Stimulated activated CD4-positive, alpha-beta T cell treated with anti-CD3 and anti-CD28 coated beads, Interleukin-12 subunit alpha, Interleukin-12 subunit beta, amount 100 ng/mL, for 48 hours (primary cell): Measurements from ENCODE around the gene MED15.
A peak's percentile ranks its signal among the peaks of the same experiment; 100 is the strongest.
"Not testable (repeated sequence)": the region's sequence is repeated elsewhere in the genome, so short reads cannot be mapped to it uniquely, and the experiment has no call there.

ENCODE experiments used
- DNase-seq, 3 donors: peaks; one replicate each; pipeline ENCODE4 v3.0.0-alpha.2; 2020; ENCODE audit warnings: low read depth in 2 of 3, low spot score in 1 of 3

Gene MED15, protein sequence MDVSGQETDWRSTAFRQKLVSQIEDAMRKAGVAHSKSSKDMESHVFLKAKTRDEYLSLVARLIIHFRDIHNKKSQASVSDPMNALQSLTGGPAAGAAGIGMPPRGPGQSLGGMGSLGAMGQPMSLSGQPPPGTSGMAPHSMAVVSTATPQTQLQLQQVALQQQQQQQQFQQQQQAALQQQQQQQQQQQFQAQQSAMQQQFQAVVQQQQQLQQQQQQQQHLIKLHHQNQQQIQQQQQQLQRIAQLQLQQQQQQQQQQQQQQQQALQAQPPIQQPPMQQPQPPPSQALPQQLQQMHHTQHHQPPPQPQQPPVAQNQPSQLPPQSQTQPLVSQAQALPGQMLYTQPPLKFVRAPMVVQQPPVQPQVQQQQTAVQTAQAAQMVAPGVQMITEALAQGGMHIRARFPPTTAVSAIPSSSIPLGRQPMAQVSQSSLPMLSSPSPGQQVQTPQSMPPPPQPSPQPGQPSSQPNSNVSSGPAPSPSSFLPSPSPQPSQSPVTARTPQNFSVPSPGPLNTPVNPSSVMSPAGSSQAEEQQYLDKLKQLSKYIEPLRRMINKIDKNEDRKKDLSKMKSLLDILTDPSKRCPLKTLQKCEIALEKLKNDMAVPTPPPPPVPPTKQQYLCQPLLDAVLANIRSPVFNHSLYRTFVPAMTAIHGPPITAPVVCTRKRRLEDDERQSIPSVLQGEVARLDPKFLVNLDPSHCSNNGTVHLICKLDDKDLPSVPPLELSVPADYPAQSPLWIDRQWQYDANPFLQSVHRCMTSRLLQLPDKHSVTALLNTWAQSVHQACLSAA

DNA sequence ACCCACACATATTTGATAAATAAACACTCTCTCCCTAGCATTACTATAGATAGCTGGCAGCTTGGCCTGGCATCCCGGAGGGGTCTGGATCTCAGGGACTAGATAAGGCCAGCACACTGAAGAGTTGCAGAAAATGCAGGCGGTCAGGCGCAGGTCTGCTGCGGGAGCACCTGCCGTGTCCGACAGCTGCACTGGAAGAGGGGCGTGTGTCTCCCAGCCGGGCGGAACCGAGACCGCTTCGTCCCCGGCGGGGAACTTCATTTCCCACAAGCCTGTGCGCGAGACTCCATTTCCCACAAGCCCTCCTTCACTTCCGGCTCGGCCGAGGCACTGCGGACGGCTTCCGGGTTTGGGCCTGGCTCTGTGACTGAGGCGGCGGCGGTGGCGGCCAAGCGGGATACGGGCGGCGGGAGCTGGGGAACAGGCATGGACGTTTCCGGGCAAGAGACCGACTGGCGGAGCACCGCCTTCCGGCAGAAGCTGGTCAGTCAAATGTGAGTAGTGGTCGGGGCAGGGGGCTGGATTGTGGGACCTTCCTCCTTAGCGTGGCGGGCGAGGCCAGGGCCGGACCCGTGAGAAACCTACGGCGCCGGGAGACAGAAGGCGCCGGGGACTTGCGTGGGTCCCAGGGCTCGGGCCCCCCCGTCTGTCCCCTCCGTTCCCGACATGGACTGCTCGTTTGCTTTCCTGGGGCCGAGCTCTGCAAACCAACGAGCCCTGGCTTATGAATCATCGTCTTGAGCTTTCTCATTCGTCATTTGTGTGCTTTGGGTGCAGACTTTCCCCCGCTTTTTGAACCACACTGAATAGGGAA, at the start of gene MED15:
MED15 (plus strand) TSS at position 358 of the 814 bp plus-strand sequence; CDS start at position 427, 69 bp downstream.
- peak; percentile 84 to 88 (median 84) for DNase-seq

DNA sequence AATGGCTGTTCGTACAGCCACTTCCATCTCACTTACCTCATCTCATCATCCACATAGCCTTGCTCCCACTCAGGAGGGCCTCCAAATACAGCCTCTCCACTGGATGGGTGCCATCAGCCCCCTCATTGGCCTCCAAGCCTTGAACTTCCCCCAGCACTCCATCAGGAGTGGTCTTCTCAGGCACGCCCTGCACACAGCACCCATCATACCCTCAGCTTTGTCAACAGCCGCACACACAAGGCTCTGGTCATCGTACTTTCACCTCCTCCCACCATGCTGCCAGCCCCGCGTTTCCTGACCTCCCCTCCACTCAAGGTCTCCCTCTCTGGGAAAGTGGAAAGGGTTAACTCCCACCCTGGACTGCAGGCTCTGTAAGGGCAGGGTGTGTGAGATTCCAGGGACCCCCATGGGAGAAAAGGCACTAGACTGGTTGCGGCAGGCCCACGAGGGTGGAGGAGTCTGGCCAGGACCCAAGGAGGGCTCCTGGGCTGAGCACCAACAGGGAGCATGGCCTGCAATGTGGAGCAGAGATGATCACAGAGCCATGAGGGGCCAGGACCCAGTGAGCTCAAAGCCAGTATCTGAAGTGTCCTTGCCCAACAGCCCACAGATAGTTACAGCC, 48.8 kb upstream of the MED15 start:
- DNase-seq: no peak

DNA sequence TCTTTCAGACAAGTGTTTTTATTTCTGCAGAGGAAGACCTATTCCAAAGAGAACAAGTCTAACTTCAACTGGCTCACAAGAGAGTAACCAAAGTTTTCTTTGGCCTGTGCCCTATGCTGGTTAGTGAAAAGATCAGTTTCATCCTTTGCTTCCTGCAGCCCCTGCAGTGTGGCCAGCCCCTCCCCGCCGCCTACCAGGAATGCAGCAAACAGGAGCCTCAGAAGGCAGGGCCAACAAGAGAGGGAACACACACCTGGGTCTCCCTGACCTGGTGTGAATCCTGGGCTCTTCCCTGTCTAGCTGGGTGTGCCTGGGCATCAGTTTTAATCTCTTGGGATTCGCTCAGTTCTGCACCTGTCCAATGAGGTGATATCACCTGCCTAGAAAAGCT, 48.3 kb upstream of the MED15 start:
- DNase-seq: no peak

DNA sequence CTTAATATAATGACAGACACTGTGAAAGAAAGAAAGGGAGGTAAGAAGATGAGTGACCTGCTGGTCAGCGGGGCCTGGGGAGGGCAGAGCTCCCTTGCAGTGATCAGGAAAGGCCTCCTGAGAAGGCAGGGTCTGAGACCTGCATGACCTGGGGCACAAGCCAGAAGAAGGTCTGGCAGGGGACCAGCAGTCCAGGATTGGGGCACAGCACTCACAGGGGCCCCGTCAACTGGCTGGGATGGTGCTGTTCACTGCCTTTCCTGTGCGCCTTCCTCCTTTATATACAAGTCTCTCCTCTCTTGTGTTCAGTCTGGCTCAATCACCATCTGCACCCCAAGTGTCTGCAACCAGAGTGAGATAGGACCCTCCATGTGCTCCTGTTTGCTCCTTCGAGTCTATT, 47.5 kb upstream of the MED15 start:
- no peak for DNase-seq

DNA sequence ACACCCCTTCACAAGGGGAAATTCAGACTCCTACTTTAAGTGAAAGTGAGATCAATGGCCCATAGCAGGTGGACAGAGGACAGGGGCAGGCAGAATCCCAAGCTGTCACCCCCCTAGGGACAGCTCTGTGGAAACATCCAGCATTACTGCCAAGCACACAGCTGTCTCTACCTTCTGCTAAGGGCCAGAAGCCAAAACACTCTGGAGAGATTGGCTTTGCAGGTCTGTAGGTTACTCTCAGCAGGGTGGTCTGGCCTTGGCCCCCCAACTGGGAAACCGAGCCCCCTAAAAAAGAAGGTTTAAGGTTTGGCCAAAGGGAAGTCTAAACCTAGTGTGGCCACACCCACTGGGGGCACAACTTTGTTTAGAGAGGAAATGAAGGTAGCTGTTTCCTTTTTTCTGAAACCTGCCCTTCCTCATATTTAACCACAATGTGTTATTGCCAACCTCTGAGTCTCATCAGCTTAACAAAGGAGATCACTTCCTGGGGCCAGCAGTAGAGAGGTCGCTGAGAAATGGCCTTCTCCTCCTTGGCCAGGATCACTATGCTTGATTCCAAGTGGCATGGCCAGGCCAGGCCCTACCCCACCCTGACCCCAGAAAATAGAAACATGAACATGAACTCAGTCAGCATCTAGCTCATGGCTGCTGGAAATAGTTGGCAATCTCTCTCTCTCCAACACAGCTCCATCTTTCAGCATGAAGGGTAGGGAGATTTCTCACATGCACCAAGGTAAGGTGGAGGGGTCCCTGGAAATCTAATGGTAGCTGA, 43.9 kb upstream of the MED15 start:
- no peak for DNase-seq

DNA sequence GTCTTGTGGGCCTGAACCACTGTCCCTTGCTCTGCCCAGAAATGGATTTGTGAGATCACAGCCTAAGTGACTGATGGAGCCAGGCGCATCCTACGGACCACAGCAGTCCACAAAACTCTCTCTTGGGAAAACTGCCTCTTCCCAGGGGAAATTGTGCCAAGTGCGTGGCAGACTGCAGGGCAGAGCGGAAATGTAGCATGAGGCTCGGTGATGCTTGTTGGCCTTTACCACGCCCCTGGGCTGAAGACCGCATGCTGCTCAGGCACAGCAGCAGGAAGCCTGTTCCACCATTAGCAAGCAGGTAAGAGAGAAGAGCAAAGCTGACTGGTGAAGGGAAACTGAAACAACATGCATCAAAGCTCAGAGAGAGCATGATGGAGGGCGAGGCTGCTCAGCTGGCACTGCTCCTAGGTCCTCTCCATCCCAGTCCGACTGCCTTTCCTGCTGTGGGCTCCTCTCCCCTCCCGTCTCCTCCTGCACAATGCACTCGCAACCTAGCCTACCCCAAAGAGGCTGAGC, 43.3 kb upstream of the MED15 start:
- peak in 2 of 3 donors; percentile 38 for DNase-seq

DNA sequence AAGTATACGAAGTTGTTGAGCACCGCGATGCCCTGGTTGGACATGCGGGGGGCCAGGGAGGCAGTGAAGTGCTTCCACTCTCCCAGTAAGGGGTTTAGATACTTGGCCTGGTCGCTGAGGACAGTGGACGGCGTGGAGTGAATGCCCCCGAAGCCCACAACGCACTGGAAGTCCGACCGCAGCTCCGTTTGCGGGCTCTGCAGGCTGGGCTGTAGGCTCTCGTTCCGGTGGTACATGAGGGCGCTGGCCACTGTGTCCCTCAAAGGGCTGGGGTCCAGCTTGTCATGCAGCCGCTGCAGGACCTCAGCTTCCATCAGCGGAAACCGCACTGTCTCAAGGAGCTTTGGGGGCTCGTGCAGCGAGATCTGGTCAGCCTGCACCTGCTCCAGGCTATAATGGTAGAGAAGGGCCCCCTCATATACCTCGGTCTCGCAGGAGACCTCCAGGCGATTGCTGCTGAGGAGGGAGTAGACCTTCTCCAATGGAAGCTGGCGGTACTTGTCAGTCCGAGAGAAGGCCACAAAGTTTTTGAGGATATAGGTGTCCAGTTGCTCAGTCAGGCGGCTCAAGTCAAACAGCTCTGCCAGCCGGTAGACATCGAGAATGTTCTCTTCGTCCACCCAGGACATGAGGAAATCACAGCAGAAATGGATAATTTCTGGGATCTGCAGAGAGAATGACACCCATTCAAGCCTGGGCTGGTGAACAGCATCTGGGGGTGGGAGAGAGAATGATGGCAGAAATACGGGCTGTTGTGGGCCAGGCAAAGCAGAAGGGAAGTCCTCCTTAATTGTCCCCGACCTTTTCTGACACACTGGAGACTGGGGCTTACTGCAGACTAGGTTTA, 42.3 kb upstream of the MED15 start:
- no peak for DNase-seq

DNA sequence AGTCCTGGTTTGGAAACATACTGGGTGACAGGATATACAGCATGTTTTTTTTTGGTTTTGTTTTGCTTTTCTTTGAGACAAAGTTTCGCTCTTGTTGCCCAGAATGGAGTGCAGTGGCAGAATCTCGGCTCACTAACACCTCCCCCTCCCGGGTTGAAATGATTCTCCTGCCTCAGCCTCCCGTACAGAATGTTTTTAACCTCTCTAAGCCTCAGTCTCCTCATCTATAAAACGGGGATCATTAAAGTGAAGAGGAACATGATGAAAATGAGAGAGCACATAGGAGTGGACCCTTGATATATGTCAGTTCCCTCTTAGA, 41.7 kb upstream of the MED15 start:
- no peak for DNase-seq

DNA sequence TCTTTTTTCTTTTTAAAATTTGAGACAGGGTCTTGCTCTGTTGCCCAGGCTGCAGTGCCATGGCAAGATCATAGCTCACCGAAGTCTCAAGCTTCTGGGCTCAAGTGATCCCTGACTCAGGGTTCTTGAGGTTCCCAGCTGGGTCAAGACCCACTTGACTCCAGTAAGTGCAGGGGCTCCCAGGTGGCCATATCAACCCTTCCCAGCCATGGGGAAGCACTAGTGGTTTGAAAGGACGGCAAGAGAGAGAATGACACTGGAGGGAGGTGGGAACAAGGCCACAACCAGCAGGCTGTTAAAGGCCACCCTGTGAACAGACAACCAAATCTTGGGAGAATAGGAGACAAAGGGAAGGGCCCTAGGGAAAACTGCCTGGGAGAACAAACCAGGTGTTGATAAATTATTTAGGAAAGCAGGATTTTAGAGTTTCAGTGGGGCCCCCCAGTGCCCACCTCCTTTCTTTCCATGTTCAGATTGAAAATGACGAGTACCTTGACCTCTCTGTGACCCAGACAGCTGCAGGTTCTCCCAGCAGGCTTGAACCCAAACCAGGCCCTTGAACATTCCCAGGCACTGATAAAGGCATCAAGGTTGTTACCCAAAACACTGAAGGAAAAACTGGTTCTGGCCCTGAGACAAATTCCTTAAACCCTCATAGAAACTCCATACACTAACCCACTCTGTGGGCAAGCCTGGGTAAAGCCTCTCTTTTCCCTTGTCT, 40.6 kb upstream of the MED15 start:
- DNase-seq: no peak

DNA sequence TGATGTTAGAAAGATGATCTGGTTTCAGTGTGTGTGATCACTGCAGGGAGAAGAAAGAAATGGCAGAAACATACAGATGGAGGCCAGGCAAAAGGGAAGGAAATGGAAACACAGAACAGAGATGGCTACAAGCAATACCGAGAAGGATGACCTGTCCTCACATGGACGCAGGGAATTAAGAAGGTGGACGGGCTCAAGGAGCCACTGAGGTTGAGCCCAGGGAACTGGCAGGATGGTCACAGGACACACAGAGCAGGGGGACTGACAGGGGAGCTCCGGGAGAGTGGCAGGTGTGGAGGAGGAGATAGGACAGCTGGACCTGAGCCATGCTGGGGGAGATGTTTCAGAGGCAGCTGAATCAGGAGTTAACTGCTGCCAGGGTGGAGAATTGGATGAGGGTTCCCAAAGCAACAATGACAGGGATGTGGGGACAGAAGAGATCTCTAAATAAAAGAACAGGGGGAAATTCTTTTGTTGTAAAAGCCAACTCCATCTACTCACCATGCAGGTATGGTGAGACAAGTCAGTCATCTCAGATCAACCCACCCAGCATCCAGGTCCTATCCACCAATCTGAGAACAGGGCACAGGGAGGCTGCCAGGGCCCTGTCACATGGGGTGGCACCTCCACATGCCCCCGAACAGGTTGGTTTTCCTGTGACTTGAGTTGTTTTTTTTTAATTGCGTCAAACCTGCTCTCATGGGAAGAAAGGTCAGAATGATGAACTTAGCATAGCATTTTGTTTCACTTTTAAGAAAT, 38.1 kb upstream of the MED15 start:
- no peak for DNase-seq

DNA sequence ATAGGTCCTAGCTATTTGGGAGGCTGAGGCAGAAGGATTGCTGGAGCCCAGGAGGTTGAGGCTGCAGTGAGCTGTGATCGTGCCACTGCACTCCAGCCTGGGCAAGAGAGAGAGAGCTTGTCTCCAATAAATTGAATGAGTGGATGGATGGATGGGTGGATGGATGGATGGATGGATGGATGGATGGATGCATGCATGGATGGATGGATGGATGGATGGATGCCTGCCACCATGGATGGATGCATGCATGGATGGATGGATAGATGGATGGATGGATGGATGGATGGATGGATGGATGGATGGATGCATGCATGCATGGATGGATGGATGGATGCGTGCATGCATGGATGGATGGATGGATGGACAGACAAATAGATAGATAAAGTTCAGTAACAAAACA, 36.9 kb upstream of the MED15 start:
- not testable (repeated sequence) for DNase-seq

DNA sequence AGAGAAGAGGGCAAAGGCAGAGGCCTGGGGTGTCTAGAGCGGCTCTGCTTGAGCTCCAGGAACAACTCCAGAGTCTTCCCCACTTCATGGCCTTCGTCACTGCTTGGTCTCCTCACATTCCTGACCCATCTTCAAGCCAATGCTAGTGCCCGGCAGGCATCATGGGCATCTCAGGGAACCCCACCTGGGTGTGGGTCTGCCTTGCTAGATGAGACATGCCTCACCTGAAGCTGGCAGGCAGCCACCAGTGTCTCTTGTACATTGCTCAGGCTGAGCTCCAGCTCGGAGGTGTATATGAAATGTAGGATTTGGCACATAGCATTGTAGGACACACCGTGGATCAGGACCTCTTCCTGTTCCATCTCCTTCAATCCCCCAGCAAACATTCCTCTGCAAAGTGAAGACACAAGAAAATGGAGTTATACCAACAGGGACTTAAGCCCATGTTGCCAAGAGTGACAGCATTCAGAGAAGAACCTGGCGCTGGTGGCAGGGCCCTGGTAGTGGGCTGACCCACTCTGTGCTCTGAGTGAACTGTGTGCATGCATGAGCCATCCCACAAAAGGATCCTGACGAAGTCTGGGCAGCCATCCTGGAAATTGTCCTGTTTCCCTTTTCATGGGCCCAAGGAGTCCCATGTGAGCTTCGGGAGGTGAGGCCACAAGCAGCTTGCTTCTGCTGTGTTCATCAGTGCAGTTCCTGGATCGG, 36.1 kb upstream of the MED15 start:
- DNase-seq: no peak

DNA sequence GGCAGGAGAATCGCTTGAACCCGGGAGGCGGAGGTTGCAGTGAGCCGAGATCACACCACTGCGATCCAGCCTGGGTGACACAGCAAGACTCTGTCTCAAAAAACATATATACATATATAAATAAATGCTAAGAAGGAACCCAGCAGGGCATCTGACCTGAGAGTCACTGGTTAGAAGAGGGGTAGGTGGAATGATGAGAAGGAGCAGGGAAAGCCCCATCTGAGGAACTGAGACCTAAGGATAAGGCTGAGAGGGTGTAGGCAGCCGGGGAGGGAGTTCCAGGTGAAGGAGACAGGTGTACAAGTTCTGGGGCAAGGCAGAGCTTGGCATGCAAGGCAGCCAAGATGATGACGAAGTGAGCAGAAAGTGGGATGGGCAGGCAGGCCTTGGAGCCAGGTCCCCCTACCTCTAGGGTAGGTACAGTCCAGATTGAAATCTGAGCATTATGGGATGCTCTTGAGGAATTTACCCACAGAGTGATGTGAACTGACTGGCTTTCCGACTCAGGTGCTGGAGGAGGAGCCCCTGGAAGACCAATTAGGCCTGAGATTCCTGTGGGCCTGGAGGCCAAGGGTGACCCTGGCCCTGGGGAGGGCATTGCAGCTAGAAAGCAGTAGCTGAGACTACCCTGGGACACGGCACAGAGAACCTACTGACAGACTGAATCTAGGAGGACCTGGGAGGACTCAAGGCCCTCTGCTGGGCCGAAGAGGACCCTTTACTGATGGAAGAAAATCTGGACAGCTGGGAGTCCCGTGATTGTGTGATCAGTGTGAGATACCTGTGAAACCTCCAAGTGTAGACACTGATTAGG, 34.6 kb upstream of the MED15 start:
- no peak for DNase-seq

DNA sequence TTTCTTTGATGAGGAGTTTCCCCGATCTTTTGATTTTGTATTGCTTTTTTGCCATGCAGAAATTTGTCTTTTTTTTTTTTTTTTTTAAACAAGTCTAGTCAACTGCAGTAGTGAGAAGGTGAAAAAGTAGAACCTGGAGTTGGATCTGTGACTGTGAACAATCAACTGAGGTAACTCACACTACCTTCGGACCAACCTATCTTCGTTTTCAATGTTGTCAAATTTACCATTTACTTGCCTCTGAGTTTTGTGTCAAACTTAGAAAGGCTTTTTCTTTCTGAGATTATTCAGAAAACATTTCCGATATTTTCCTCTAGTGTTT, 32.3 kb upstream of the MED15 start:
- DNase-seq: no peak

DNA sequence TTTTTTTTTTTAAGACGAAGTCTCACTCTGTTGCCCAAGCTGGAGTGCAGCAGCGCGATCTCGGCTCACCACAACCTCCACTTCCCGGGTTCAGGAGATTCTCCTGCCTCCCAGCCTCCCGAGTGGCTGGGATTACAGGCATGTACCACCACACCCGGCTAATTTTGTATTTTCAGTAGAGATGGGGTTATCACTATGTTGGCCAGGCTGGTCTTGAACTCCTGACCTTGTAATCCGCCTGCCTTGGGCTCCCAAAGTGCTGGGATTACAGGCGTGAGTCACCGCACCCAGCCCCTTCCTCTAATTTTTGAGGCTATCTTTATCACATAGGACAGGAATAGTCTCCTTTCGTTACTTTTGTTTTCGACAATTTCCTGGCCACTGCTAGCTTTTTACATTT, 31.8 kb upstream of the MED15 start:
- not testable (repeated sequence) for DNase-seq

DNA sequence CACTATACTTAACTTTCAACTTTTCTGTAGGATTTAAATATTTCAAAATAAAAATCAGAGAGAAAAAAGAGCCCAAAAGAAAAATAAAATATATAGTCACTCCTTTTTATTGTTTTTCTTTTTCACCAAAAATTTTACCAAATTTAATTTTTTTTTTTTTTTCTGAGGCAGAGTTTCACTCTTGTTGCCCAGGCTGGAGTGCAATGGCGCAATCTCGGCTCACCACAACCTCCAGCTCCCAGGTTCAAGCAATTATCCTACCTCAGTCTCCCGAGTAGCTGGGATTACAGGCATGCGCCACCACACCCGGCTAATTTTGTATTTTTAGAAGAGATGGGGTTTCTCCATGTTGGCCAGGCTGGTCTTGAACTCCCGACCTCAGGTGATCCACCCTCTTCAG, 29.4 kb upstream of the MED15 start:
- DNase-seq: not testable (repeated sequence)
